Measurements from ENCODE around the gene ZNF681.
"Not testable (repeated sequence)": the region's sequence is repeated elsewhere in the genome, so short reads cannot be mapped to it uniquely, and the experiment has no call there.

The ZNF681 gene

GRCh38 chr19:23774524-23774971, 15.9 kb upstream of the ZNF681 start:
- in situ Hi-C loops (cut with HindIII; ENCODE audit: low sequenced_read_pairs): no loop called here

- in situ Hi-C loops (cut with HindIII; ENCODE audit: low sequenced_read_pairs): no loop called here
Measured at GRCh38 chr19:23774106-23774505, 15.4 kb upstream of the ZNF681 start.

GRCh38 chr19:23772675-23773063, 14.0 kb upstream of the ZNF681 start:
- in situ Hi-C loops (cut with HindIII; ENCODE audit: low sequenced_read_pairs): no loop called here

GRCh38 chr19:23771761-23772674, 13.3 kb upstream of the ZNF681 start:
- in situ Hi-C loops (cut with HindIII; ENCODE audit: low sequenced_read_pairs): no loop called here

DNA sequence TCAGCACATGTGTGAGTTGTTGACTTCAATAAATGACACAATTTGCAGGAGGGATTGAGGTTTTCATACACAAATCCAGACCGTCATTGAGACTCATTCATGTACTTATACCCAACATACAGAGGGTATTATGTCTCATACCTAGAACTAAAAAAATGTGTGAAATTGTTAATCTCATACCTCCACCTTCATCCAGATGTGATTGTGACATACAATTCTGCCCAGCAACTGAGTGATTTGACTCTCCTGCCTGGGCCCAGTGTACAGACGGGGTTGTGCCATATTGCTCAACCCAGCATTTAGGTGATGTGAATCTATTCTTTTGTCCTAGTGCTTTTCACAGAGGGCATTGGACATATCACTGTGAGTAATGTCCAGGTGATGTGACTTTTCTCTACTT, 12.6 kb upstream of the ZNF681 start:
- in situ Hi-C loops (cut with HindIII; ENCODE audit: low sequenced_read_pairs): no loop called here

GRCh38 chr19:23770672-23771250, 12.1 kb upstream of the ZNF681 start:
- in situ Hi-C loops (cut with HindIII; ENCODE audit: low sequenced_read_pairs): no loop called here

GRCh38 chr19:23769691-23770468, 11.2 kb upstream of the ZNF681 start:
- in situ Hi-C loops (cut with HindIII; ENCODE audit: low sequenced_read_pairs): no loop called here

DNA sequence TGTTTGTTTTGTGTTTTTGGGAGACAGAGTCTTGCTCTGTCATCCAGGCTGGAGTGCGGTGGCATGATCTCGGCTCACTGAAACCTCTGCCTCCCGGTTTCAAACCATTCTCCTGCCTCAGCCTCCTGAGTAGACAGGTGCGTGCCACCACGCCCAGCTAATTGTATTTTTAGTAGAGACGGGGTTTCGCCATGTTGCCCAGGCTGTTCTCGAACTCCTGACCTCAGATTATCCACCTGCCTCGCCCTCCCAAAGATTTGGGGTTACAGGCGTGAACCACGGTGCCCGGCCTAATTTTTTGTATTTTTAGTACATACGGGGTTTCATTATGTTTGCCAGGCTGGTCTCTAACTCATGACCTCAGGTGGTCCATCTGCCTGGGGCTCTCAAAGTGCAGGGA, 8.3 kb upstream of the ZNF681 start:
- in situ Hi-C loops (cut with HindIII; ENCODE audit: low sequenced_read_pairs): no loop called here

GRCh38 chr19:23764781-23765180, 6.1 kb upstream of the ZNF681 start:
- in situ Hi-C loops (cut with HindIII; ENCODE audit: low sequenced_read_pairs): no loop called here

DNA sequence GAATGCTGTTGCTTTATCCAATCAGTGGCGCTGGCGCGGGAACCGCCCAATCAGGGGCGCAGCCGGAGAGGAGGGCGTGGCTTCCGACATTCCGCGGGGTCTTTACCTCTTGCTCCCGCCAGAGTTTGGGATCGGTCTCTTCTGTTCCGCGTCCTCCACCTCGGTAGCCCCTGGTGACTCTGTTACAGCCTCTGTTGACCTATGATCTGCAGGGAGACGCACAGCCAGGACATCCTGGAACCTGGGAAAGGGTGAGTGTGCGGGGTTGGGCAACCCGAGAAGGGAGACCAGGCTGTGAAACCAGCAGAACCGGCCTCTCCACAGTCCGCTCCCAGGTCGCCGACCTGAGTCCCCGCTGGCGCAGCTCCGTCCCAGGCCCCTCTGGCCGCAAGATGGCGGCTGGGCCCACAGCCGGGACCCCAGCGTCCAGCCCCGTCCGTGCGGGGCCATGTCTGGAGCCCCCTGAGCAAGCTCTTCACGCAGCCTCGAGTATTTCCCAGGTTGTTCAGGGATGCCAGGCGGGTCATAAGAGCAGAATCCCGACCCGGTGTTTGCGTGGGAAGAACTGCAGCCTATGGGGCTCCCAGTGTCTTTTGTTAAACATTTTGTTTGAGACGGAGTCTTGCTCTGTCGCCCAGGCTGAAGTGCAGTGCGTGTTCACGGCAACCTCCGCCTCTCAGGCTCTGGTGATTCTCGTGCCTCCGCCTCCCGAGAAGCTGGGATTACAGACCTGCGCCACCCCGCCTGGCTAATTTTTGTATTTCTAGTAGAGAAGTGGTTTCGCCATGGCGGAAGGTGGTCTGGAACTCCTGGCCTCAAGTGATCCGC, 4.4 kb upstream of the ZNF681 start:
- in situ Hi-C loops (cut with HindIII; ENCODE audit: low sequenced_read_pairs): no loop called here

DNA sequence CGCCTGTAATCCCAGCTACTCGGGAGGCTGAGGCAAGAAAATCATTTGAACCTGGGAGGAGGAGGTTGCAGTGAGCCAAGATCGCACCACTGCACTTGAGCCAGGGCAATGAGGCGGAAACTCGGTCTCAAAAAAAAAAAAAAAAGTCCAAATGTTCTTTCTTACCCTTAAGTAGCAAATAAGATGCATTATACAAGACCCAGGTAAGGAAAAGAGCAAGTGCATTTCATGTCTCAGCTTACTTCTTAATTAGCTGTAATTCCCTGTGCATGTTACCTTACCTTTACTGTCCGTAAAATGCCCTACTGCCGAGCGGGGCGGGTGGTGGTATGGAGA, 3.8 kb upstream of the ZNF681 start:
- in situ Hi-C loops (cut with HindIII; ENCODE audit: low sequenced_read_pairs): no loop called here

DNA sequence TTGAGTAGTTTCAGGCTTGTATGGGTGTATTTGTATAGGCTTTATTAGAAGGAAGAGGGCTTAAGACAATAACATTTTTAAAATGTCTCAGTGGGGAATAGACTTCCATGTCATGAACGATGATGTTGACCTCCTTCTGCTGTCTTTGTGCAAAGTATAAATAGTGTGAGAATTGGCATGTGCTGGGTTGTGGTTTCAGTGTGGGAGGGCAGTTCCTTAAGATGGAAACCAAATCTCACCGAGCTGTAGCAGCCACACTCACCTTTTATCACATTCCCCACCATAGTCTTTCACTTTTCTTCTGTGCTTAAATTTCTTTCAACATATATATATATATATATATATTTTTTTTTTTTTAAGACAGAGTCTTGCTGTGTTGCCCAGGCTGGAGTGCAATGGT, 1.6 kb upstream of the ZNF681 start:
- in situ Hi-C loops (cut with HindIII; ENCODE audit: low sequenced_read_pairs): not testable (repeated sequence)

- in situ Hi-C loops (cut with HindIII; ENCODE audit: low sequenced_read_pairs): not testable (repeated sequence)
Measured at GRCh38 chr19:23743633-23744232, 15.0 kb downstream of the ZNF681 start.

DNA sequence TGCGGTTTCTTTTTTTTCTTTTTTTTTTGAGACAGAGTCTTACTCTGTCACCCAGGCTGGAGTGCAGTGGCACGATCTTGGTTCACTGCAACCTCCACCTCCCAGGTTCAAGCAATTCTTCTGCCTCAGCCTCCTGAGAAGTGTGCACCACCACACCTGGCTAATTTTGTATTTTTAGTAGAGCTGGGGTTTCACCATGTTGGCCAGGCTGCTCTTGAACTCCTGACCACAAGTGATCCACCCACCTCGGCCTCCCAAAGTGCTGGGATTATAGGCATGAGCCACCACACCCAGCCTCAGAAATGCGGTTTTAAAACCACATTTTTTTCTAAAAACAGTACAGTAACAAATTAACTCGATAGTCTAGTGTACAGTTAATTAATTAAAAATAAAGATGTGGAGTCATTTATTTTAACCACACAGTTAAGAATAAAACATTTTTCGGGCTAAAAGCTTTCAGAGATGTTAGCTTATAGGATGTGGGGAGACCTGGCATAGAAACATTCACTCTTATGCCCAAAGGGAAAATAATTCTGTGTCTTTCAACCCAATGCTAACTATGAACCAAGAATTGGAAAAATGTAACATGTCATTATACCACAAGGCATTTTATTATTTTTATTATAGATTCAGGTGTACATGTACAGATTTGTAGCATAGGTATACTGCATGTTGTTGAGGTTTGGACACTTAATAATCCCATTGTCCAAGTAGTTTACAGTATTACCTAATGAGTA, 27.8 kb downstream of the ZNF681 start:
- in situ Hi-C loops (cut with HindIII; ENCODE audit: low sequenced_read_pairs): not testable (repeated sequence)

DNA sequence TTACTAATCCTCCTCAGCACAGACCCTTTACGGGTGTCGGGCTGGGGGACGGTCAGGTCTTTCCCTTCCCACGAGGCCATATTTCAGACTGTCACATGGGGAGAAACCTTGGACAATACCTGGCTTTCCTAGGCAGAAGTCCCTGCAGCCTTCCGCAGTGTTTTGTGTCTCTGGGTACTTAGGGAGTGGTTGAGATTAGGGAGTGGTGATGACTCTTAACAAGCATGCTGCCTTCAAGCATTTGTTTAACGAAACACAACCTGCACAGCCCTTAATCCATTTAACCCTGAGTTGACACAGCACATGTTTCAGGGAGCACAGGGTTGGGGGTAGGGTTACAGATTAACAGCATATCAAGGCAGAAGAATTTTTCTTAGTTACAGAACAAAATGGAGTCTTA, 34.5 kb downstream of the ZNF681 start:
- in situ Hi-C loops (cut with HindIII; ENCODE audit: low sequenced_read_pairs): not testable (repeated sequence)

DNA sequence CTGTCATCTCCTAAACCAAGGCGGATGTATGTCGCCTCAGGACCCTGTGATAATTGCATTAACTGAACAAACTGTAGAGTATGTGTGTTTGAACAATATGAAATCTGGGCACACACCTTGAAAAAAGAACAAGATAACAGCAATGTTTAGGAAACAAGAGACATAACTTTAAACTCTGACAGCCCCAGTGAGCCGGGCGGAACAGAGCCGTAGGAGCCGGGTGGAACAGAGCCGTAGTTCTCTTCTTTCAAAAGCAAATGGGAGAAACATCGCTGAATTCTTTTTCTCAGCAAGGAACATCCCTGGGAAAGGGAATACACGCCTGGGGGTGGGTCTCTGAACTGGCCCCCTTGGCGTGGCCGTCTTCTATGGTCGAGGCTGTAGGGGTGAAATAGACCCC, 39.9 kb downstream of the ZNF681 start:
- in situ Hi-C loops (cut with HindIII; ENCODE audit: low sequenced_read_pairs): no loop called here

DNA sequence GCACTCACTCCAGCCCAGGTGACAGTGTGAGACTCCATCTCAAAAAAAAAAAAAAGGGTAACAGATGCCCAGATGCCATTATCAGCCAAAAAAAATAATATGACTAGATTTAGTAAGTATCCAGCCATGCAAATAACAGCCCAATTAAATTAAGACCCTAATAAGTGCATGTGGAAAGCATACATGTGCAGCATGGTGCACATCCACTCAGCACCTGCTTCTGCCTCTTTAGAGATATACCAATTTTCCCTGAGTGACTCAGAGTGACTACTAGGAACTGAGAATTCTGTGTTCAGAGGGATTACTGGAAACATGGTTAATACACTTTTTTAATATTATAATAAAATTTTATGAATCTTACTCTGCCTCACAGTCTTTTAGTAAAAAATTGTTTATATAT, 41.9 kb downstream of the ZNF681 start:
- in situ Hi-C loops (cut with HindIII; ENCODE audit: low sequenced_read_pairs): no loop called here

- in situ Hi-C loops (cut with HindIII; ENCODE audit: low sequenced_read_pairs): no loop called here
Measured at GRCh38 chr19:23709347-23709746, 49.3 kb downstream of the ZNF681 start.

GRCh38 chr19:23706657-23707056, 52.0 kb downstream of the ZNF681 start:
- in situ Hi-C loops (cut with HindIII; ENCODE audit: low sequenced_read_pairs): no loop called here

- in situ Hi-C loops (cut with HindIII; ENCODE audit: low sequenced_read_pairs): no loop called here
Measured at GRCh38 chr19:23699521-23699860, 59.2 kb downstream of the ZNF681 start.
